GM21529 (cell line): ENCODE results near the gene MOAP1.
A peak's percentile ranks its signal among the peaks of the same experiment; 100 is the strongest.
"Not testable (repeated sequence)": the region's sequence is repeated elsewhere in the genome, so short reads cannot be mapped to it uniquely, and the experiment has no call there.

ENCODE experiments used
- ATAC-seq: cut with Tn5 transposase; IDR thresholded peaks from one replicate; pipeline ENCODE4 v1.9.1; 2021; ENCODE audit not compliant: unreplicated experiment

The MOAP1 gene

DNA sequence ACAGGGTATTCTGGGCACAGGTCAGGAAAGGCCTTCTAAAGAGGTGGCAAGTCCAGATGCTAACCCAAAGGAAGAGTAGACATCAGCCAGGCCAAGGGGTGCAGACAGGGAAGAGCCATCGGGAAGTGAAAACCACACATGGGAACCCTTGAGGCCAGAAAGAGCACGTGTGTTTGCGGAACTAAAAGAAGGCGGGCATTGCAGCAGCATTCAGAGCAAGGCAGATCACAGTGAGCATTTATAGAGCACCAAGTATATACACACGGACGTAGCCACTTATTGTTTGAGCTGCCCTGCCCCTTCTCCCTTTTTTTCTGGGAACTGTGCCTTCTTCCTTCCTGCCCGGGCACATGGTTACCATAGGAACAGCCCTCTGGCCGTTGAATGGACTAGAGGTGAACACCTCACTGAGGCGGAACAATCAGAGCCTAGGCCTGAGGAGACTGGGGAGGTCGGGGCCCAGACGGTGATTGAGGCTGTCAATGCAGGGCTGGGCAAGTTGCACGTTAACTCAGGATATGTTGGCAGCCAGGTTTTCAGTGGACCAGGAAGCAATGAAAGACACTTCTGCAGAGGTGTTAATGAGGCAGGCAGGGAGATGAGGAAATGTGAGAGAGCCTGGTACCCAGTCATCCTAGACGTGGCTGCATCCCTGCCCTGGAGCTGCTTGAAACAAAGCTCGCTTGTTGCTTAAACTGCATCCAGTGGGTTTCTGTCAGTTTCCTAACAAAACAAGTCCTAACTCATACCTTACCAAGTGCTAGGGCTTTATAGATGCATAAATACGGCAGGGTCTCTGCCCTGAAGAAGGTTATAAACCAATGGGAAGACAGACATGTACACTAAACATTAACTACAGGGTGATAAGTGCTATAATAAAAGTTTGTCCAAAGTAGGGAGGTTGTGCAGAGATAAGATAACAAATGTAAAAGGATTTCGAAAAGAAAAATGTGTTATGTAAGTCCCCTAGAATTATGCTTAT lies 34.2 kb downstream of the MOAP1 start:
- ATAC-seq: no peak

DNA sequence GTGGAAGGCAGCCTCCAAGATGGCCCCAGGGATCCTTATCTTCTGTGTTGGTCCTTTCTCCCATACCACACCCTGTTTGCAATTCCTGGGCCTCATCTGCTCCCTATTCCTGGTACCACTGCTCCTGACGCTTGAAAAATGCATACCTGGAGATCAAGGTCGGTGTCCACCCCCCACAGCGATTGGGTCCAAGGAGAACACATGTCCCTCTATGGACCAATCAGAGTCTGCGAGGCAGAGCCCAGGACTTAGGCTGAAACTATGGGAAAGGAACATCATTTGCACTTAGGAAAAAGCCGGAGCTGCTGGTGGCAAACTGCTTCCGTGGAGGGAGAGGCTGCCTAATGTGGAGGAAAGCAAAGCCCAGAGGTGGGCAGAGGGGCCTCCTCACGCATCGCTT lies 35.7 kb downstream of the MOAP1 start:
- ATAC-seq: no peak

GRCh38 chr14:93146119-93146518 lies 38.6 kb downstream of the MOAP1 start:
- peak; percentile 71 for ATAC-seq

DNA sequence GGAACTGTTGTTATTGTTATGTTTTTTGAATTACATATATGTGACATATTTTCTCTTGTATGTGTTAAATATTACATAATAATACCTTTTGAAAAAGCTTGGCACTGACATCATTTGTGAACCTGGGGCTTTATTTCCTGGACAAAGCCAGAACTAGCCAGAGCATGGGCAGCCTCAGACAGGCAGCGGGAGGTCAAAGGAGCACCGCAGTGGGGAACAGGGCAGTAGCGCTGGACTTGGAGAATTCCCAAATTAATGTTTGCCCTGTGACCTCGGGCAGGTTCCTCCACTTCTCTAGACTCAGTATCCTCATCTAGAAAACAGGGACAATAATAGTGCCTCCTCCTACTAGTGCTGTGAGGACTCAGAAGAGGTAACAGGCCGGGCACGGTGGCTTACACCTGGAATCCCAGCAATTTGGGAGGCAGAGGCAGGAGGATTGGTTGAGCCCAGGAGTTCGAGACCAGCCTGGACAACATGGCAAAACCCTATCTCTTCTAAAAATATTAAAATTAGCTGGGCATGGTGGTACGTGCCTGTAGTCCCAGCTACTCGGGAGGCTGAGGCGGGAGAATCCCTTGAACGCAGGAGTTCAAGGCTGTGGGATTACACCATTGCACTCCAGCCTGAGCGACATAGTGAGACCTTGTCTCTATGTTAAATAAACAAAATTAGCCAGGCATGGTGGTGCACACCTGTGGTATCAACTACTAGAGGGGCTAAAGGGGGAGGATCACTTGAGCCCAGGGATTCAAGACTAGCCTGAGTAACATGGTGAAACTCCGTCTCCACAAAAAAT lies 41.6 kb downstream of the MOAP1 start:
- no peak for ATAC-seq

DNA sequence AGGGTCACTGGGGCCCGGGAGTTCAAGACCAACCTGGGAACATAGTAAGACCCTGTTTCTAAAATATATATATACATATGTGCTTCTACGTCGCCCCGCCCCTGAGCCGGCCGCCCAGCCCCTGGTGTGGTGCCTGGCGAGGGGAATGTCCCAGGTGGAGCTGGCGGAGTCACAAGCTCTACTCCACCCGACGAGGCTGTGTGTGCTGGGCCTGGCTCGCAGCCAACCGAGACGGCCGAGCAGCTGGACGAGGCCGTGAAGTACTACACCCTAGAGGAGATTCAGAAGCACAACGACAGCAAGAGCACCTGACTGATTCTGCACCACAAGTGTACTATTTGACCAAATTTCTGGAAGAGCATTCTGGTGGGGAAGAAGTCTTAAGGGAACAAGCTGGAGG lies 46.8 kb downstream of the MOAP1 start:
- no peak for ATAC-seq

DNA sequence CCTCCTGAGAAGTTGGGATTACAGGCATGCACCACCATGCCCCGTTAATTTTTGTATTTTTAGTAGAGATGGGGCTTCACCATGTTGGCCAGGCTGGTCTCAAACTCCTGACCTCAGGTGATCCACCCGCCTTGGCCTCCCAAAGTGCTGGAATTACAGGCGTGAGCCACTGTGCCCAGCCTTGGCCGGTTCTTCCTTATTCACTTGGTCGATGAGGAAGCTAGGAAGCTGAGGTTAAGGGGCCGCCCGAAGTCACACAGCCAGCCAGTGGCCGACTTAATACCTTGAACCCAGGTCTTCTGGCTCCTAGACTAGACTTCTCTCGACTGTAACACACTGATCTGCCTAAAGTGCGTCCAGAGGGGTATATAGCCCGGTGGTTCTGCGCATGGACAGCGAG lies 48.2 kb downstream of the MOAP1 start:
- ATAC-seq: not testable (repeated sequence)

DNA sequence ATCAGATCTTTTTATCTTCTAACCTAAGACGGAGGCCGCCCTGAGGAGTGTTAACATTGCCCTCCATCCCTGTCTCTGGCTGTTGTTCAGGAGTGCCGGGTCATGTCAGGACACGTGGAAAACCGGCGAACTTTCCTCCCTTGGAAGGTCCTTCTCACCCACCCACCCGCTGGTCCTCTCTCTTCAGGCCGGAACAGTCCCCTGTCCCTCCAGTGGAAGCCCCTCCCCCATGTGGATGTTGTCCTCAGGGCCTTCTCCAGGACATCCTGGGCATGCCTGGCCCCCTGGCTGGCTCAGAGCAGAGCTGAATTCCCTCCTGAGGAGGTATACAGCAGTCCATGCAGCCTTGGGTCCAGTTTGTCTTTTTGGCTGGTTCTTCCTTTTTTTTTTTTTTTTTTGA lies 48.7 kb downstream of the MOAP1 start:
- ATAC-seq: no peak

- no peak for ATAC-seq
Observed at GRCh38 chr14:93135399-93135798, 49.3 kb downstream of the MOAP1 start.

DNA sequence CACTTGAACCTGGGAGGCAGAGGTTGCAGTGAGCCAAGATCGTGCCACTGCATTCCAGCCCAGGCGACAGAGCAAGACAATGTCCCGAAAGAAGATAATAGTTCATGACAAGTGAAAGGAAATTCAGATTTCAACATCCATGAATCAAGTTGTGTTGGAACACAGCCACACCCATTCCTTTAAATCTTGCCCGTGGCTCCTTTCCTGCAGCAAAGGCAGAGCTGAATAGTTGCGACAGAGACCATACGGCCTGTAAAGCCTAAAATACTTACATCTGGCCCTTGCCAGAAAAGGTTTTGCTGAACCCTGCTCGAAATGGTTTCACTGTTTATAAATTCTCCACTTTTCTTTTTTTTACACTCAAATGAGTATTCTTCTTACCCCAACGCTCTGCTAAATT lies 51.2 kb downstream of the MOAP1 start:
- ATAC-seq: no peak

DNA sequence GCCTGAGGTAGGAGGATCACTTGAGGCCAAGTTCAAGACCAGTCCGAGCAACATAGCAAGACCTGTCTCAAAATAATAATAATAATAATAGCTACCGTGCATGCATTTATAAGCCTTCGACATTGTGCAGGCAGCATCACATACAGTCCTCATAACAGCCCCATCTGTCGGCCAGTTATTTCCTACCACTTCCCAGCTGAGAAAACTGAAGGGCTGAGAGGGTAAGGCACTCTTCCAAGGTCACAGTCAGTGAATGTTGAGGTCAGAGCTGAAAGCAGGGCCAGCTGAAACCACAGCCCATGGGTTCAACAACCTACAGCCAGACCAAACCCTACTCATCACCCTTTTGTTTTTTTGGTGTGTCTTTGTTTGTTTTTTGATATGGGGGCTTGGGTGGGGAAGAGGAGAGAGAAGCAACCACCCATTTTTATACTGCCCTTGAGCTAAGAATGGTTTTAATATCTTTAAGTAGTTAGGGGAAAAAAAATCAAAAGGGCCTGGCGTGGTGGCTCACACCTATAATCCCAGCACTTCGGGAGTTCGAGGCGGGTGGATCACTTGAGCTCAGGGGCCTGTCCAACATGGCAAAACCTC lies 52.1 kb downstream of the MOAP1 start:
- ATAC-seq: no peak
